HG03139 (cell line): ENCODE data around the gene PCDH1.
"Not testable (repeated sequence)": the region's sequence is repeated elsewhere in the genome, so short reads cannot be mapped to it uniquely, and the experiment has no call there.

Experiments
- ATAC-seq: cut with Tn5 transposase; IDR thresholded peaks from one replicate; pipeline ENCODE4 v1.9.1; 2021; ENCODE audit not compliant: unreplicated experiment

The PCDH1 gene

GRCh38 chr5:141839015-141839513, 39.1 kb downstream of the PCDH1 start:
- no peak for ATAC-seq

DNA sequence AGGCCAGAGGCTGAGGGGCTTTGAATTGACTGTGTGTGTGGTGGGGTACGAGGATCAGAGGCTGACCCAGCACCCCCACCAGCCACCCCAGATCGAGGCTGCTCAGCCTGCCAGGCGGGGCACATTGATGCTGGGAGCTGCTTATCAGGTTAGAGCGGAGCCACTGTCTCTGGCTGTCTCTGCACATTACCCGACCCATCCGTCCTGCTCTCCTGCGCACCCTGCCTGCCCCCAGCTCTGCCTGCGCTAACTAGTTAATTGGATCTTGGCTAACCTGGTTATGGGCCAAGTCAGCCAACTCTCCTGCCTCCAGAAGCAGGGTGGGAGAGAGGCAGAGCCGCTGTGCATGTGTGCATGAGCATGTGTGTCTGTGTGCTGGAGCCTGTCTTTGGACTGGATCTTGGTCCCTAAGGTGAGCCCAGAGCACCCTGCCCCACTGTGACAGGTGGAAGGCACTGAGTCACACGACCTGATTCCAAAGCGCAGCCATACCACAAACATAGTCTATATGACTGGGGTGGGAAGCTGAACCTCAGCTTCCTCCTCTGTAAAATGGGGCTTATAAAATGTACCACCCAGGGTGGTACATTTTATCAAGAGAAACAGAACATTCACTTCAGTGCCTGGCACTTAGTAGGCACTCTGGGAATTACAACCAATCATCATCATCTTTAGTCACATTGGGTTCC, 39.7 kb downstream of the PCDH1 start:
- ATAC-seq = no peak

DNA sequence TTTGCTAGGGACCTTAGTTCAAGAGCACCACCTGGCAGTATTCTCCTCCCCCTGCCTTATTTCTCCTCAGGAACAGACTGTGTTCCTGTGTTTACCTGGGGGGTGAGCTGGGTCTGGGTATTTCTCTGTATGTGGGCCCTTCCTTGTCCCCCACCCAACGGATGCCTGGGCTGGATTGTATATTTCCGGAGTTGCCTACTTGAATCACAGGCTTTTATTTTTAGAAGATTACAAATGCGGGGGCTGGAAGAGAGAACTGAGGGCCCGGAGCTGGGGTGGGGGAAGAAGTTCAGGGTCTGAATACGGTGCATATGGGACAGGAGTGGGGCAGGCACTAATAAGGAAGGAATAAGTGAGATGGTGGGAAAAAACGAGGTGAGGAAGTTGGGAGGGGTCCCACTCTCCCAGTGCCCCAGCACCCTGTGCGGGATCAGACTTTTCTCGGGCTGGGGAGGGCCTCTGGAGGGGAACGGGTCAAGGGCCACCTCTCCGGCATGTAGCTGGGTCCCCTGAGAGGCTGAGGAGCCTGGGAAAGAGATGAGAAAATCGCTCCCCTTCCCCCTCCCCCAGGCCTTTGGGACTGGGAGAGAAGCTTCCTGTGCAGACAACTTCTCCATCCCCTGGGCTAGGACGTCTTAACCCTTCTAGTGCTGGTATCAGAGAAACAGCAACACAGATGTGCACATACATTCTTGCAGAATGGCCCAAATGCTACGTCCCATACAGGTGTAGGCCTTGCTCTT, 42.1 kb downstream of the PCDH1 start:
- ATAC-seq = no peak

GRCh38 chr5:141834331-141834730, 43.9 kb downstream of the PCDH1 start:
- ATAC-seq = no peak

DNA sequence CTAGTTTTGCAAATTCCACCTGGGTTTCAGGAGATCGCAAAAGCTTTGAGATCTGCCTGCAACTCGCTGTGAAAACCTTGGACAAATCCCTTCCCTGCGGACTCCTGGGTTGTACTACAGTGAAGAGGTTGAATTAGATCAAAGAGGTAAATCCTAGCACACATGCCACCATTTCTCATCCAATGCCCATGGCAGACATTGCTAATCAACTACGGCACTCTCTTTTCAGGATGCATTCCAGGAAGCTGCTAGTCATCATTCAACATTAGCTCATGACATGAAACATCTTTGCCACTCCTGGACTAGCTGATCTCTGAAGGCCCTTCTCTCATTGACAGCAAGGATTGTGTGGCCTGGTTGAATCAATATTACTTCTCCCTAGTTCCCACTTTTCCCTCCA, 46.1 kb downstream of the PCDH1 start:
- no peak for ATAC-seq

DNA sequence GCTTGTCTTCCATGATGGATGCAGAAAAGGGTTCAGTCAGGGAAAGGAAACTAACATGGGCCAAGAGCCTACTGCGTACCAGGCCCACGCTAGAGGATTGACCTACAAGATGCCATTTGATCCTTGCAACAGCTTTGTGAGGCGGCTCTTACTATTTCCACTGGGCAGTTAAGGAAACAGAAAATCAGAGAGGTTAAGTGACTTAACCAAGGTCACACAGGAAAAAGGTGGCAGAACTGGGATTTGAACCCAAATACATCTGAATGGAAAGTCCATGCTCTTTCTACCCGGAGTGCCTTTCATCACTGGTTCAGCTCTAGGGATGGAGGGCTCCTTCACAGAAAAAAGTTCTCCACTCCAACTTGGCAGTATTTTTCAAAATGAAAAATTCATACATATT, 50.0 kb downstream of the PCDH1 start:
- no peak for ATAC-seq

- no peak for ATAC-seq
These were observed 51.5 kb downstream of the PCDH1 start for GRCh38 chr5:141826674-141827073.

GRCh38 chr5:141825791-141826560, 52.2 kb downstream of the PCDH1 start:
- no peak for ATAC-seq

- no peak for ATAC-seq
These were observed 53.0 kb downstream of the PCDH1 start for GRCh38 chr5:141825241-141825671.

GRCh38 chr5:141824717-141825116, 53.5 kb downstream of the PCDH1 start:
- no peak for ATAC-seq

DNA sequence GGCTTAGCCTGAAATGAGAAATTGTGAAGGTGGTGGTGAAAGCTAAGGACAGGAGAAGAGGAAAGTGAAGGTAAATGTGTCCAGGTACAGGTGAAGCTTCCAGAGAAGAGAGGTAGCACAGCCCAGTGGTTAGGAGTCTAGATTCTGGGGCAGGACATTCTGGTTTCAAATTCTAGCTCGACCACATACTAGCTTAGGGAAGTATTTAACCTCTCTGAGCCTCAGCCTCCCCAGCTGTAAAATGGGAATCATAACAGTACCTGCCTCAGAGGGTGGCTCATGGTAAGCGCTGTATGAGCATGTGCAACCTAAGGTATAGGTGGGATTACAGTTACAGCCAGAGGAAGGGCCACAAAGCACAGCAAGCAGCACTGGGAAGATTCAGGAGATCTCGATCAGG, 55.2 kb downstream of the PCDH1 start:
- ATAC-seq = no peak

DNA sequence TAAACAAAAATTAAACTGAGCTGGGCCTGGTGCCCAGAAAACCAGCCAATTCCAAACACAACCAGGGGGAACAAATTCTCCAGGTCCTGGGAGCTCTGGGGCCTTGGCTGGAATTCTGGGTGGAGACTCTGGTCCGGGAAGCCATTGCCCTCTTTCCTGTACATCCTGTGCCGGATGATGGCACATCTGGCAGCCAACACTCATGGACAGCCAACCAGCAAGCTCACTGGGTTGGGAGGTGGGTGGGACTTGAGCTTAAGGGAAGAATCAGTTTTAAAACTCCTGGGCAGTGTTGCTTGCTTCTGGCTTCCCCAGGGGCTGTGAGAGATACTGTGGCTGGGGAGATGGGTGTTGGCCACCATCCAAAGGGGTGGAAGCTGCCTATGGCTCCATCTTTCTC, 56.1 kb downstream of the PCDH1 start:
- no peak for ATAC-seq

- ATAC-seq = no peak
These were observed 56.7 kb downstream of the PCDH1 start for GRCh38 chr5:141821430-141821925.

GRCh38 chr5:141820686-141821085, 57.5 kb downstream of the PCDH1 start:
- ATAC-seq = not testable (repeated sequence)

GRCh38 chr5:141817631-141818030, 60.6 kb downstream of the PCDH1 start:
- ATAC-seq = no peak

GRCh38 chr5:141816598-141817399, 61.4 kb downstream of the PCDH1 start:
- ATAC-seq = no peak

DNA sequence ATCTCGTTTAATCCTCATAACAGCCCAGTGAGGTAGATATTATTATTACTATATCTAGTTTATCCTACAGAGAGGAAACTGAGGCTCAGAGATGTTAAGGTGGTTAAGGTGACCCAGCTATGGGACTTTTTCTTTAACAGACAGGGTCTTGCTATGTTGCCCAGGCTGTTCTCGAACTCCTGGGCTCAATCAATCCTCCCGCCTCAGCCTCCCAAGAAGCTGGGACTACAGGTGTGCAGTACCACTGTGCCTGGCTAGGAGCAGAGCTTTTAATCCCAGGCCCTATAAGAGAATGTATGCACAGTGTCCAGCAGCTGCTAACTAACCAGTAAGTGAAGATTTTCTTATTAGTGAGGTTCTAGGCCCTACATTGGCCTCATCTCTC, 62.4 kb downstream of the PCDH1 start:
- no peak for ATAC-seq

- no peak for ATAC-seq
These were observed 63.0 kb downstream of the PCDH1 start for GRCh38 chr5:141815051-141815795.

DNA sequence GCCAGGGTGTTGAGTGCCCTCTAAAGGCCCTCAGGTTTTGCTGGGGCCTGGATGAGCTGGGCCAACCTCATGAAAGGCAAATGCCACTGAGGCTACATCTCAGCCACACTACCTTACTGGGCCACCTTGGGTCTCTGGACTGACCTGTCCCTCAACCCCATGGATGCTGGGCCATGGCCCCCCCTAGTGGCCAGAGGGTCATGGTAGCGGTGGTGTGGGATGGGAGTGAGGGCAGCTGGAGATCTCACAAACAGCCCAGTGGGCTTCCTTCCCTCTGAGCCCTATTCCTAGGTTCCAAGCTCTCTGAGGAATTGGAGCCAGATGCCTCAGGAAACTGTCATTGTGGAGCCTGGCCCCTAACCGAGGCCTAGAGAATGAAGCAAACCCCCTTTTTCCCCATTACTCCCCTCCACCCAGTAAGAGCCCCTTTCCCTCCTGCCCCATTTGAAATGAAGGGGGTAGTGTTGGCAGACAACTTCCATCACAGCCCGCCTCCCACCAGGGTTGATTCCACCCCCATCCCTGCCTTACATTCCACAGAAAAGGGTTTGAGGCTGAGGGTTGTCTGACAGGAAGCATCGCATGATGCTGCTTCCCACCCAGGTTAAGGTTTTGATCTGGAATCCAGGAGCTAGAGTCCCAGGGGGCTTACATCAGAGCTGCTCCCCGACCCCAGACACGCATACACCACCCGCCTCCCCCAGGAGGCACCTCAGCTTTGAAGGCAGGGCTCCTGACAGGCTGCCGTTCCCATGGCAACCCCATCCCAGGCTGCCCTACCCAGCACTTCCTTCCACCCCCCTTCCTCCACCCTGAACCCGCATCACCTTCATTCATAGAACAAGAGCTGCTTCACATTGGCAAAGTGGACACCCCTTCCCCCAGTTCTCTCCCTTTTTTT, 63.9 kb downstream of the PCDH1 start:
- no peak for ATAC-seq
